Measurements from ENCODE around the gene SEPTIN8.

GRCh38 chr5:132765311-132766019, 11.6 kb downstream of the SEPTIN8 start:
- TF ChIP-seq CTCF (IDR thresholded peaks at IDR 0.05; ENCODE audit: extremely low read depth in 1 of 2, insufficient read depth in 1 of 2, low read depth in 1 of 2, low read length in 2 of 2) (no peak), POLR2A (IDR thresholded peaks at IDR 0.05; ENCODE audit: low read depth, low read length) (no peak), POLR2AphosphoS5 (IDR thresholded peaks at IDR 0.05; ENCODE audit: insufficient read depth, low read depth, low read length) (no peak), MAX (IDR thresholded peaks at IDR 0.05; ENCODE audit: insufficient read depth, insufficient read length) (no peak), EZH2 (IDR thresholded peaks at IDR 0.05; ENCODE audit: borderline replicate concordance, low read depth, low read length, severe bottlenecking) (no peak), GATA2 (IDR thresholded peaks at IDR 0.05; ENCODE audit: insufficient read depth, insufficient read length, low read depth, low read length) (no peak)

Measured in endothelial cell of umbilical vein (primary cell).